ENCODE measurements around the gene TMEM115. TPM values are rescaled to one million over a fixed set of nuclear protein-coding genes. Genes with fewer than 3 reads are reported as not detected.
A peak's percentile ranks its signal among the peaks of the same experiment; 100 is the strongest.

Gene TMEM115
- total RNA-seq, 4 donors from 2014 or later: 60.7 to 85.3 (median 70.2) TPM

DNA sequence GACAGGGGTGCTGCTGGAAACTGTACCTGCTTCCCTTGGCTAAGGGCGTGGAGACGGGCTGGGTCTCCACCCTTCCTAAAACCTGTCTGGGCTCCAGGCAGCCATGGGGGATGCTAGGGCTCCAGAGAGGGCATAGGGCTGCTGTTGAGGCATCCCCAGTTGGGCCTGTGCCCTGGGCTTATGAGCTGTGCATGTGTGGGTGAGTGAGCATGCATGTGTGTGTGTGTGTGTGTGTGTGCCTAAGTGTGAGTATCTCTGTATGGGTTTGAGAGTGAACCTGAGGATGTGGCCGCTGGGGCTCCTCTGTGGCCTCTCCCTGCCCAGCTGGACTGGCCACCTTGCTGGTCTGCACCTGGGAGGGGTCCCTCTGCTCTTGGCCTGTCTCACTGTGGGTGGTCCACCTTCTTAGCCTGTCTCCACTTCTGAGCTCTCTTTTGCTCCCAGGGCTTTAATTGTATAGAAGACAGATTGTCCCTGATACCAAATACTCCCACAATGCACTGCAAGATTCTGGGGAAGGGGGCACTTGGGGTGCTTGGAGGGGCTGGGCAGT lies 11.9 kb upstream of the TMEM115 start:
- peaks cover 4% of the 10 kb centered on the region for H3K27me3 ChIP-seq
- no peak overlapping the region for H3K27ac ChIP-seq
- WGBS: 71% methylated on average over 1 of the region's 3 CpGs
- peaks cover 8% of the 10 kb centered on the region for H3K4me1 ChIP-seq
- H3K4me3 ChIP-seq: no peak overlapping the region
- TF ChIP-seq EP300 (IDR thresholded peaks at IDR 0.05) (no peak), POLR2AphosphoS5 (IDR thresholded peaks at IDR 0.05) (no peak), POLR2A (IDR thresholded peaks at IDR 0.05) (no peak)
- TF ChIP-seq, protein P1, sequence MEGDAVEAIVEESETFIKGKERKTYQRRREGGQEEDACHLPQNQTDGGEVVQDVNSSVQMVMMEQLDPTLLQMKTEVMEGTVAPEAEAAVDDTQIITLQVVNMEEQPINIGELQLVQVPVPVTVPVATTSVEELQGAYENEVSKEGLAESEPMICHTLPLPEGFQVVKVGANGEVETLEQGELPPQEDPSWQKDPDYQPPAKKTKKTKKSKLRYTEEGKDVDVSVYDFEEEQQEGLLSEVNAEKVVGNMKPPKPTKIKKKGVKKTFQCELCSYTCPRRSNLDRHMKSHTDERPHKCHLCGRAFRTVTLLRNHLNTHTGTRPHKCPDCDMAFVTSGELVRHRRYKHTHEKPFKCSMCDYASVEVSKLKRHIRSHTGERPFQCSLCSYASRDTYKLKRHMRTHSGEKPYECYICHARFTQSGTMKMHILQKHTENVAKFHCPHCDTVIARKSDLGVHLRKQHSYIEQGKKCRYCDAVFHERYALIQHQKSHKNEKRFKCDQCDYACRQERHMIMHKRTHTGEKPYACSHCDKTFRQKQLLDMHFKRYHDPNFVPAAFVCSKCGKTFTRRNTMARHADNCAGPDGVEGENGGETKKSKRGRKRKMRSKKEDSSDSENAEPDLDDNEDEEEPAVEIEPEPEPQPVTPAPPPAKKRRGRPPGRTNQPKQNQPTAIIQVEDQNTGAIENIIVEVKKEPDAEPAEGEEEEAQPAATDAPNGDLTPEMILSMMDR (IDR thresholded peaks at IDR 0.05): no peak
- H3K9me3 ChIP-seq: no peaks in the 10 kb centered on the region
- no peak for DNase-seq (ENCODE audit: low spot score in 2 of 2)
- H3K36me3 ChIP-seq: no peaks in the 10 kb centered on the region

DNA sequence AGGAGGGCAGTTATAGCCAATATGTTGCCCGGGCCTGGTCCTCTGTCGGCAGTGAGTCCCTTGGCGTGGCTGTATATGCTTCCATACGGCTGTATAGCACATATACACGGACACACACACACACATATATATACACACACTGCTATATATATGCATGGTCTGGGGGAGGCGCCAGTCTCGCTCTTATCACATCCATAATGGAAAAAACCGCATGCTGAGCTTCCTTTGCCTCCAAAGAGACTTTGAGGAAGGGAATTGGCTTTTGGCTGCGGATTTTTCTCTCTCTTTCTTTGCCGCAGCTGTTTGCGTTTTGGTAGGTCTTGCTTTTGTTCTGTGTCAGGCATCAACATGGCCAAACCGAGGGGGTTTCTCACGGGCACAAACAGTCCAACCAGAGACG lies 11.3 kb upstream of the TMEM115 start:
- Histone ChIP-seq H3K27ac (no peak overlapping the region), H3K9me3 (no peaks in the 10 kb centered on the region), H3K36me3 (no peaks in the 10 kb centered on the region), H3K27me3 (peaks cover 4% of the 10 kb centered on the region), H3K4me3 (no peak overlapping the region), H3K4me1 (peaks cover 13% of the 10 kb centered on the region)
- WGBS: 57% methylated on average over 14 of the region's 14 CpGs
- TF ChIP-seq EP300 (IDR thresholded peaks at IDR 0.05) (no peak), POLR2A (IDR thresholded peaks at IDR 0.05) (no peak), POLR2AphosphoS5 (IDR thresholded peaks at IDR 0.05) (no peak)
- TF ChIP-seq, protein P1 (IDR thresholded peaks at IDR 0.05): no peak
- no peak for DNase-seq (ENCODE audit: low spot score in 2 of 2)

DNA sequence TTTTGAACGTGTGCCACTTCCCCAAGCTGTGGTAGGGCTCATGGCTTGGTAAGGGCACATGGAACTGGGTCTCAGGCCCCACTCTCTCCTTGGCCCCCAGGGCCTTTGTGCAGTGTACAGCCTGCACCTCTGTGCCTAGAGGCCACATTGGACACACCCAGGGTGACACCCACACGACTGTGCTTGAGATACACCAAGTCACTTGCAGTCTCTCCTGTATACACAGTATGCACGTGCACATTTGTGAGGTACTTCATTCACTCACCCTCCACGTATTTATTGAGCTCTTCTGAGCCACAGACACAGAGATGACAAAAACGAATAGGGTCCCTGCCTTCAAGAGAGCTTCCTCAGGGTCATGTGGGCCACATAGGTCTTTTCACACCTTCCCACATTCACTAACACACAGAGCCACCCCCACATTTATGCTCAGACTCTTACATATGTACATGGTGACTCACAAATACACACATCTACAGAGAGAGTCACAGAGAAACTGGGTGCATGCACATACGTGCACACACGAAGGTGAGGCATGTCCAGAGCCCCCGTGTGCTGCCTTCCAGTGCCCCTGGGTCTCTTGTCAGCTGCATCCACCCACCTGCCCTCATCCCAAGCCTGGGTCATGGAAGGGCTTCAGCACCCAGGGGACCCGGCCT lies 9.8 kb upstream of the TMEM115 start:
- TF ChIP-seq POLR2AphosphoS5 (IDR thresholded peaks at IDR 0.05): no peak
- TF ChIP-seq POLR2A (IDR thresholded peaks at IDR 0.05): no peak
- Histone ChIP-seq H3K27me3 (peaks cover 4% of the 10 kb centered on the region), H3K4me3 (no peak overlapping the region), H3K4me1 (peaks cover 27% of the 10 kb centered on the region), H3K9me3 (no peaks in the 10 kb centered on the region), H3K36me3 (no peaks in the 10 kb centered on the region), H3K27ac (no peak overlapping the region)
- WGBS: 65% methylated on average over 5 of the region's 9 CpGs
- DNase-seq (ENCODE audit: low spot score in 2 of 2): no peak

DNA sequence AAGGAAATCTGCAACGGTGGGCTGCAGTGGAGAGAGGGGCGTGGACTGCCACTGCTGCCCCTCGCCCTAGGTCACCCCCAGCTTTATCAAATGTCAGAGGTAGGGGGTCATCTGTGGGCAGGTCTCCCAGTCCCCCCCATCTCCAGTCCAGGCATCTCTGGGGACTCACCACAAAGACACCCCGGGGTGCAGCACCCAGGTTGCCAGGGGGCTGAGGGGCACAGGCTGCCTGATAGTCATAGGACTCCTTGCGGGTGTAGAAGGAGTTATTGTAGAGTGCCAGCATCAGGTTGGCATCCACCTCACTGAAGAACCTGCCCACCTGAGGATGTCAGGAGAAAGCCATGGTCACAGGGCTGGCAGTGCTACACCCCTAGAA lies 6.5 kb upstream of the TMEM115 start:
- Histone ChIP-seq H3K27ac (no peak overlapping the region), H3K9me3 (no peaks in the 10 kb centered on the region), H3K4me1 (peaks cover 23% of the 10 kb centered on the region), H3K4me3 (peak overlapping the region; percentile 72), H3K27me3 (no peaks in the 10 kb centered on the region), H3K36me3 (no peaks in the 10 kb centered on the region)
- no peak for DNase-seq (ENCODE audit: low spot score in 2 of 2)
- TF ChIP-seq, protein P1 (IDR thresholded peaks at IDR 0.05): no peak
- TF ChIP-seq POLR2A (IDR thresholded peaks at IDR 0.05) (no peak), EP300 (IDR thresholded peaks at IDR 0.05) (no peak)
- 79% methylated on average over 5 of the region's 5 CpGs for WGBS

DNA sequence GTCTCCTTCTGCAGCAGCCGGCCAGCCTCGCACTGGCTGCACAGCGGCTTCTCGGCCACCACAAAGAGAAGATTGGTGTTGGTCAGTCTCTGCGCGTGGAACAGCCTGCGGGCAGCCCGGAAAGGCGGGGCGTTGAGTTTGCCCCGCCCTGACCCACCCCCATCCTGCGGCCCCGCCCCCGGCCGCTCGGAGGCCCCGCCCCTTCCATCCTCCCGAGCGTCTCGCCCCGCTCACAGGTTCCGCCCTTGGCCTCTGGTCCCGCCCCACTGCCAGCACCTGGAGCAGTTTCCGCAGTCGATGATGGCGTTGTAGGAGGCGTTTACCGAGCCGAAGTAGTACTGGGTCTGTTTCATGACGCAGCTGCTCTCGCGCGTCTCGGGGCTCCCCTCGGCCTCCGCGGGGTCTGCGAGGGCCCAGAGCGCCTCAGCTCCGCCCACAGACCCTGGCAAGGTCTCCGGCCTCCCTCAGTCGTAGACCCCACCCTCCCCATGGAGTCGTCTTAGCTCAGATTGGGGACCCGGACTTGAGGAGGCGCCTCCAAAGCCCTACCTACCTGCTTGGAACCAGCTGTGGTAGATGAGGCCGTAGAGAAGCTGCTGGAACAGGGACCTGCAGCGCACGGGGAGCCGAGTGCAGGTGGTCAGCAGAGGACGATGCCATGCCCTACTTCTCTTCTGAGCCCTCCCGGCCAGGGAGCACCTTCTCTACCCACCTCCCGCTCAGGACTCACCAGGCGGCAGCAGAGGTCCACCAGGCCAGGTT lies 5.9 kb upstream of the TMEM115 start:
- Histone ChIP-seq H3K27me3 (no peaks in the 10 kb centered on the region), H3K27ac (peak overlapping the region; percentile 48), H3K36me3 (no peaks in the 10 kb centered on the region), H3K4me3 (peak overlapping the region; percentile 72), H3K4me1 (peaks cover 20% of the 10 kb centered on the region), H3K9me3 (no peaks in the 10 kb centered on the region)
- 12% methylated on average over 17 of the region's 53 CpGs for WGBS
- TF ChIP-seq POLR2AphosphoS5 (IDR thresholded peaks at IDR 0.05): no peak
- no peak for TF ChIP-seq POLR2A (IDR thresholded peaks at IDR 0.05)
- TF ChIP-seq, protein P1 (IDR thresholded peaks at IDR 0.05): no peak
- no peak for TF ChIP-seq EP300 (IDR thresholded peaks at IDR 0.05)
- DNase-seq (ENCODE audit: low spot score in 2 of 2): peak; percentile 92 to 93
